Neural progenitor cell (in vitro differentiated cells): ENCODE data around the gene SLF2. TPM values are rescaled to one million over a fixed set of nuclear protein-coding genes. Genes with fewer than 3 reads are reported as not detected.

ENCODE experiments used
- DNase-seq: peaks from one replicate; pipeline ENCODE4 v3.0.0-alpha.2; 2016; ENCODE audit warnings: low spot score
- H2AFZ ChIP-seq: fragments of 200-600 bp; sonication (generic); replicated peaks from 2 replicates; pipeline ENCODE4 v1.6.1; 2016; ENCODE audit warnings: antibody characterized with exemption
- H3F3A ChIP-seq: fragments of 200-600 bp; sonication (generic); 2 replicates; pipeline ENCODE4 v1.6.1; 2016; ENCODE audit warnings: antibody characterized with exemption, low read depth
- H3K27ac ChIP-seq: fragments of 200-600 bp; sonication (generic); 2 replicates; pipeline ENCODE4 v1.5.1; 2016; ENCODE audit warnings: mild to moderate bottlenecking
- H3K27me3 ChIP-seq: fragments of 200-600 bp; sonication (generic); 2 replicates; pipeline ENCODE4 v1.6.1; 2016; ENCODE audit warnings: mild to moderate bottlenecking, moderate library complexity
- H3K36me3 ChIP-seq: fragments of 200-600 bp; sonication (generic); 2 replicates; pipeline ENCODE4 v1.5.1; 2016
- H3K4me1 ChIP-seq: fragments of 200-600 bp; sonication (generic); 2 replicates; pipeline ENCODE4 v1.6.1; 2016; ENCODE audit warnings: mixed run types
- H3K4me2 ChIP-seq: fragments of 200-600 bp; sonication (generic); 2 replicates; pipeline ENCODE4 v1.6.1; 2016
- H3K4me3 ChIP-seq: fragments of 200-600 bp; sonication (generic); 2 replicates; pipeline ENCODE4 v1.5.1; 2016
- H3K79me2 ChIP-seq: fragments of 200-600 bp; sonication (generic); 2 replicates; pipeline ENCODE4 v1.6.1; 2016; ENCODE audit warnings: low read depth
- H3K9ac ChIP-seq: fragments of 200-600 bp; sonication (generic); 2 replicates; pipeline ENCODE4 v1.6.1; 2016
- H3K9me3 ChIP-seq: fragments of 200-600 bp; sonication (generic); 2 replicates; pipeline ENCODE4 v1.5.1; 2016; ENCODE audit warnings: low read depth
- H4K20me1 ChIP-seq: fragments of 200-600 bp; sonication (generic); 2 replicates; pipeline ENCODE4 v1.6.1; 2016; ENCODE audit warnings: low read depth
- H3K27ac Mint-ChIP-seq: 3 replicates; pipeline ENCODE4 v1.8.0; 2021; ENCODE audit warnings: mixed read lengths
- H3K27me3 Mint-ChIP-seq: 2 replicates; pipeline ENCODE4 v1.8.0; 2022; ENCODE audit warnings: low read depth, mild to moderate bottlenecking, inconsistent platforms, moderate library complexity, mixed read lengths; ENCODE audit not compliant: insufficient read depth
- H3K36me3 Mint-ChIP-seq: 3 replicates; pipeline ENCODE4 v1.8.0; 2021; ENCODE audit warnings: mixed read lengths
- H3K4me1 Mint-ChIP-seq: 3 replicates; pipeline ENCODE4 v1.8.0; 2021; ENCODE audit warnings: mixed read lengths
- H3K4me3 Mint-ChIP-seq: 3 replicates; pipeline ENCODE4 v1.8.0; 2021; ENCODE audit warnings: mild to moderate bottlenecking, moderate library complexity, mixed read lengths
- H3K9me3 Mint-ChIP-seq: 3 replicates; pipeline ENCODE4 v1.8.0; 2020; ENCODE audit warnings: mixed read lengths
- CTCF ChIP-seq: fragments of 200-600 bp; sonication (generic); IDR thresholded peaks from 2 replicates; pipeline ENCODE4 v1.5.1; 2017; ENCODE audit warnings: antibody characterized with exemption, mild to moderate bottlenecking
- EZH2 ChIP-seq: fragments of 200-600 bp; sonication (generic); IDR thresholded peaks from 2 replicates; pipeline ENCODE4 v1.6.1; 2017; ENCODE audit warnings: antibody characterized with exemption, mild to moderate bottlenecking, moderate library complexity
- EZH2phosphoT487 ChIP-seq: fragments of 200-600 bp; sonication (generic); IDR thresholded peaks from 2 replicates; pipeline ENCODE4 v1.6.1; 2017; ENCODE audit warnings: antibody characterized with exemption
- total RNA-seq: library from RNA; depleted of rRNA; stranded (reverse); fragments of >200 nt; gene quantifications from 2 replicates; pipeline ENCODE4 v1.2.3, GENCODE V29; 2015; ENCODE audit warnings: low replicate concordance

SLF2 gene
- total RNA-seq, 1 donor from 2014 or later: 19.5 TPM

GRCh38 chr10:100890673-100891317, 22.0 kb upstream of the SLF2 start:
- Histone ChIP-seq H3K9me3 (no peaks in the 10 kb centered on the region), H3K36me3 (no peaks in the 10 kb centered on the region), H3F3A (no peaks in the 10 kb centered on the region), H3K4me2 (no peak overlapping the region), H3K9ac (no peak overlapping the region), H3K4me3 (no peak overlapping the region), H3K79me2 (no peaks in the 10 kb centered on the region), H2AFZ (peak overlapping the region; percentile 0), H3K27me3 (peaks cover 4% of the 10 kb centered on the region), H4K20me1 (no peaks in the 10 kb centered on the region), H3K4me1 (peaks cover 4% of the 10 kb centered on the region), H3K27ac (no peak overlapping the region)
- no peaks in the 10 kb centered on the region for H3K9me3 Mint-ChIP-seq
- DNase-seq: no peak
- TF ChIP-seq CTCF: no peak
- no peak for TF ChIP-seq EZH2
- TF ChIP-seq EZH2phosphoT487: no peak
- H3K4me3 Mint-ChIP-seq: peak overlapping the region; percentile 67
- peaks cover 49% of the 10 kb centered on the region for H3K4me1 Mint-ChIP-seq
- peaks cover 8% of the 10 kb centered on the region for H3K27me3 Mint-ChIP-seq
- no peaks in the 10 kb centered on the region for H3K36me3 Mint-ChIP-seq
- H3K27ac Mint-ChIP-seq: peak overlapping the region; percentile 97

- peaks cover 4% of the 10 kb centered on the region for H3K4me1 ChIP-seq
- no peak overlapping the region for H2AFZ ChIP-seq
- Mint-ChIP-seq H3K27me3 (peaks cover 5% of the 10 kb centered on the region), H3K4me1 (peaks cover 57% of the 10 kb centered on the region), H3K36me3 (no peaks in the 10 kb centered on the region), H3K9me3 (no peaks in the 10 kb centered on the region), H3K27ac (no peak overlapping the region), H3K4me3 (no peak overlapping the region)
- TF ChIP-seq EZH2phosphoT487: no peak
- no peak for TF ChIP-seq CTCF
- no peak for TF ChIP-seq EZH2
- H3K27ac ChIP-seq: no peak overlapping the region
- no peak for DNase-seq
- no peaks in the 10 kb centered on the region for H3K79me2 ChIP-seq
- no peaks in the 10 kb centered on the region for H3K9me3 ChIP-seq
- H3K36me3 ChIP-seq: no peaks in the 10 kb centered on the region
- H3F3A ChIP-seq: peaks cover 10% of the 10 kb centered on the region
- H3K27me3 ChIP-seq: no peaks in the 10 kb centered on the region
- peaks cover 4% of the 10 kb centered on the region for H4K20me1 ChIP-seq
- no peak overlapping the region for H3K9ac ChIP-seq
- no peak overlapping the region for H3K4me2 ChIP-seq
- no peak overlapping the region for H3K4me3 ChIP-seq
Observed at GRCh38 chr10:100894033-100894432, 18.7 kb upstream of the SLF2 start.

- peaks cover 10% of the 10 kb centered on the region for H3F3A ChIP-seq
- H3K4me2 ChIP-seq: no peak overlapping the region
- Mint-ChIP-seq H3K4me1 (peaks cover 50% of the 10 kb centered on the region), H3K27ac (no peak overlapping the region), H3K9me3 (no peaks in the 10 kb centered on the region), H3K27me3 (peaks cover 5% of the 10 kb centered on the region), H3K36me3 (no peaks in the 10 kb centered on the region), H3K4me3 (no peak overlapping the region)
- H3K4me1 ChIP-seq: peaks cover 4% of the 10 kb centered on the region
- no peaks in the 10 kb centered on the region for H3K9me3 ChIP-seq
- H3K27me3 ChIP-seq: no peaks in the 10 kb centered on the region
- no peaks in the 10 kb centered on the region for H3K79me2 ChIP-seq
- DNase-seq: no peak
- no peak overlapping the region for H2AFZ ChIP-seq
- no peak overlapping the region for H3K4me3 ChIP-seq
- H3K9ac ChIP-seq: no peak overlapping the region
- peaks cover 4% of the 10 kb centered on the region for H4K20me1 ChIP-seq
- no peaks in the 10 kb centered on the region for H3K36me3 ChIP-seq
- TF ChIP-seq EZH2phosphoT487 (no peak), EZH2 (no peak), CTCF (no peak)
- no peak overlapping the region for H3K27ac ChIP-seq
Observed at GRCh38 chr10:100894589-100895294, 18.0 kb upstream of the SLF2 start.
